ENCODE data around the gene C1RL. TPM values are rescaled to one million over a fixed set of nuclear protein-coding genes. Genes with fewer than 3 reads are reported as not detected.
"Not testable (repeated sequence)": the region's sequence is repeated elsewhere in the genome, so short reads cannot be mapped to it uniquely, and the experiment has no call there.

The C1RL gene
- total RNA-seq, 6 experiments from 2014 or later: 8.5 to 20.0 (median 15.8) TPM

DNA sequence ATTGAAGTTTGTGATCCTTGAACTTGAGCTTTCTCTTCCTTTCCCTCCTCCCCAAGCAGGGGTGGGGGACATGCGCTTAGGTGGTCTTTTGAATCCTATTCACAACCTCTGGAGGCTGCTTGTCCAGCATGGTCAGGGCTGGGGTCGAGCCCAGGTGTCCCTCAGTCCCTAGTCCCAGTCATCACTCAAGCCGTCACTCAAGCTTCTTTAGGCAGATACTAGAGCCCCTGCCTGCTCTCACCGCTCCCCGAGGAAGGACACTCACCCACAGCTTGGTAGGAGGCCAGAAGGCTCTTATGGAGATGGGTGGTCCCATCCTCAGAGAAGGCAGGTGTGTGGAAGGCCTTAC, 532 bp upstream of the C1RL start:
- peaks cover 19% of the 10 kb centered on the region for H3K36me3 Mint-ChIP-seq (ENCODE audit: low read depth)
- H3K27me3 Mint-ChIP-seq (ENCODE audit: insufficient read depth): no peaks in the 10 kb centered on the region; the same call in 1 of the 2 replicates
- TF ChIP-seq, protein P1, sequence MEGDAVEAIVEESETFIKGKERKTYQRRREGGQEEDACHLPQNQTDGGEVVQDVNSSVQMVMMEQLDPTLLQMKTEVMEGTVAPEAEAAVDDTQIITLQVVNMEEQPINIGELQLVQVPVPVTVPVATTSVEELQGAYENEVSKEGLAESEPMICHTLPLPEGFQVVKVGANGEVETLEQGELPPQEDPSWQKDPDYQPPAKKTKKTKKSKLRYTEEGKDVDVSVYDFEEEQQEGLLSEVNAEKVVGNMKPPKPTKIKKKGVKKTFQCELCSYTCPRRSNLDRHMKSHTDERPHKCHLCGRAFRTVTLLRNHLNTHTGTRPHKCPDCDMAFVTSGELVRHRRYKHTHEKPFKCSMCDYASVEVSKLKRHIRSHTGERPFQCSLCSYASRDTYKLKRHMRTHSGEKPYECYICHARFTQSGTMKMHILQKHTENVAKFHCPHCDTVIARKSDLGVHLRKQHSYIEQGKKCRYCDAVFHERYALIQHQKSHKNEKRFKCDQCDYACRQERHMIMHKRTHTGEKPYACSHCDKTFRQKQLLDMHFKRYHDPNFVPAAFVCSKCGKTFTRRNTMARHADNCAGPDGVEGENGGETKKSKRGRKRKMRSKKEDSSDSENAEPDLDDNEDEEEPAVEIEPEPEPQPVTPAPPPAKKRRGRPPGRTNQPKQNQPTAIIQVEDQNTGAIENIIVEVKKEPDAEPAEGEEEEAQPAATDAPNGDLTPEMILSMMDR (IDR thresholded peaks at IDR 0.05): 0 out of 2 replicates have a peak, but pooled peaks have one; percentile 5
- no peak for DNase-seq
- peak overlapping the region; percentile 90 for H3K4me3 Mint-ChIP-seq
- H3K9me3 Mint-ChIP-seq: peaks cover 15% of the 10 kb centered on the region
- peak overlapping the region; percentile 96 for H3K27ac Mint-ChIP-seq
- peaks cover 33% of the 10 kb centered on the region for H3K4me1 Mint-ChIP-seq (ENCODE audit: low read depth)

DNA sequence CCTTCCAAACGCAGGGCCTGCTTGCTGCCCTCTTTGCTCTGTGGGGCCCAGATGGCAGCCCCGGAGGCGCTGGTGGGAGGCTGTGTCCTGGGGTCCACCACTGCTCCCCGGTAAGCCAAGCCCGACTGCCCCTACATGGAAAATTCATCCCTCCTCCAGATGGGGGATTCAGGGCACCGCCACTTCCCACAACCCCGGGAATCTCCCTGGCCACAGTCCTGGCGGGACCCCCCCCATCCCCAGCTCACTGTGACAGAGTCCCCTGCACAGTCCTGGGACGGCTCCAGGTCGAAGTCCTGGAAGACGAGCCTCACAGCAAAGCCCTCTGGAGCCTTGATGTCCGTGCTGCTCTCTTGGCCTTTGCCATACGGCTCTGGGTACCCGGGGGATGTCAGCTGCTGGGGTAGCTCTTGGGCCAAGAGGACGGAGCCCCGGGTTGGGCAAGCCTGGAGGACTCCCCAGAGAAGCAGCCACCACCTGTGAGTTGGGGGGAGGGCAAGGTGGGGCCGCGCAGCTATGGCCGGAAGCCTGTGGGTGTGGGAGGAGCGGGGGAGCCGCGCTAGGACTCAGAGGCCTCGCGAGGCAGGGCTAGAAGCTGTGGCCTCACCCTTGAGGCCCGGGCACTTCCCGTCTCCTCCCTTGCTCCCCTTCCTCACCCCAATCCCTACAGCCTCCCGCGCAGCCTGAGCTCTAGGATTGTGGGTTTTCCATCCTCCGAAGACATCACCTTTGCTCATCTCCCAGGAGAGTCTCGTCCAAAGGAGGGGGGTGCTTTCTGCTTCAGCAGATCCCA, 815 bp downstream of the C1RL start:
- peaks cover 15% of the 10 kb centered on the region for H3K9me3 Mint-ChIP-seq
- H3K36me3 Mint-ChIP-seq (ENCODE audit: low read depth): peaks cover 20% of the 10 kb centered on the region
- peak overlapping the region; percentile 90 for H3K4me3 Mint-ChIP-seq
- DNase-seq: peak; percentile 62
- peaks cover 33% of the 10 kb centered on the region for H3K4me1 Mint-ChIP-seq (ENCODE audit: low read depth)
- peak overlapping the region; percentile 96 for H3K27ac Mint-ChIP-seq
- H3K27me3 Mint-ChIP-seq (ENCODE audit: insufficient read depth): no peaks in the 10 kb centered on the region; the same call in 1 of the 2 replicates
- TF ChIP-seq, protein P1 (IDR thresholded peaks at IDR 0.05): 0 out of 2 replicates have a peak, but pooled peaks have one; percentile 6

DNA sequence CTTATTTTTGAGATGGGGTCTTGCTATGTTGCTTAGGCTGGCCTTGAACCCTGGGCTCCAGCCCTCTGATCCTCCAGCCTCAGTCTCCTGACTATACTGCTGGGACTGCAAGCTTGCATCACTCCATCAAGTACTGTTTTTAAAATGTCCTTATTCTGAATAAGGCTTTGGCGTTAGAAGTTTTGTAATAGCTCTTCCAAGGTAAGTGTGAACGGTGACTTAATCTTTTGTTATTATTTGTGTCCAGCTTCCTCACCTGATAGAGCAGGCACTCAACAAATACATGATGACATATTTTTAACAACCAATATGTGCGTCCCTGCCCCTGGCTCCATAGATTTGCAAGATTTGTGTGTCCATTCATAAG, 1.4 kb downstream of the C1RL start:
- TF ChIP-seq, protein P1 (IDR thresholded peaks at IDR 0.05): no peak
- DNase-seq: no peak
- Mint-ChIP-seq H3K9me3 (peaks cover 15% of the 10 kb centered on the region), H3K27ac (peak overlapping the region; percentile 96), H3K27me3 (ENCODE audit: insufficient read depth) (no peaks in the 10 kb centered on the region; the same call in 1 of the 2 replicates), H3K4me1 (ENCODE audit: low read depth) (peaks cover 33% of the 10 kb centered on the region), H3K4me3 (peak overlapping the region; percentile 90), H3K36me3 (ENCODE audit: low read depth) (peaks cover 20% of the 10 kb centered on the region)

DNA sequence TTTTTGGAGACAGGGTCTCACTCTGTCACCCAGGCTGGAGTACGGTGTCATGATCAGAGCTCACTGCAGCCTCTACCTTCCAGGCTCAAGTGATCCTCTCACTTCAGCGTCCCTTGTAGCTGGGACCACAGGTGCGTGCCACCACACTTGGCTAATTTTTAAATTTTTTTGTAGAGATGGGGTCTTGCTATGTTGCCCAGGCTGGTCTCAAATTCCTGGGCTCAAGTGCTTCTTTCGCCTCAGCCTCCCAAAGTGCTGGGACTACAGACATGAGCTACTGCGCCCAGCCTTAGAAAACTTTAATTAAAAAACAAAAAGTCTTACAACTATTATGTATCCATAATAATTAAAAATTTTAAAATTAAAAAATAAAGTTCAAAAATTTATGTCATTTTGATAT, 1.8 kb downstream of the C1RL start:
- DNase-seq; H3K27me3 Mint-ChIP-seq (ENCODE audit: insufficient read depth); H3K27ac Mint-ChIP-seq: not testable (repeated sequence)
- peaks cover 33% of the 10 kb centered on the region for H3K4me1 Mint-ChIP-seq (ENCODE audit: low read depth)
- peaks cover 15% of the 10 kb centered on the region for H3K9me3 Mint-ChIP-seq
- peak overlapping the region; percentile 20; the same call in 1 of the 2 replicates for H3K4me3 Mint-ChIP-seq
- peaks cover 20% of the 10 kb centered on the region for H3K36me3 Mint-ChIP-seq (ENCODE audit: low read depth)

DNA sequence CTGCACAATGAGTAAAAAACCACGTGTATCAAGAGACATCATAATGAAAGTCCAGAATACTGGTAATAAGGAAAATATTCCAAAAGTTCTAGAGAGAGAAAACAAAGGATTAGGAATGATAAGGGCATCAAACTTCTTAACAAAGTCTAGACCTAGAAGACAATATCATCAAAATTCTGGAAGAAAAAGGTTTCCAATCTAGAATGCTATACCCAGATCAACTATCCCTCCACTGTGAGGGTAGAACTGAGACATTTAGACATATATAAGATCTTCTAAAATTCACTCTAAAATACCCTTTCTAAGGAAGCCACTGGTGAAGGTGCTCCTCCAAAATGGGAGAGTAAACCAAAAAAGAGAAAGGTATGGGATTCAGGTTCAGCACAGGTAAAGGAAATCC, 2.9 kb downstream of the C1RL start:
- DNase-seq: no peak
- no peak overlapping the region for H3K4me3 Mint-ChIP-seq
- TF ChIP-seq, protein P1 (IDR thresholded peaks at IDR 0.05): no peak
- peaks cover 15% of the 10 kb centered on the region for H3K9me3 Mint-ChIP-seq
- H3K27me3 Mint-ChIP-seq (ENCODE audit: insufficient read depth): no peaks in the 10 kb centered on the region
- peaks cover 40% of the 10 kb centered on the region for H3K4me1 Mint-ChIP-seq (ENCODE audit: low read depth)
- H3K36me3 Mint-ChIP-seq (ENCODE audit: low read depth): peaks cover 20% of the 10 kb centered on the region
- H3K27ac Mint-ChIP-seq: no peak overlapping the region

DNA sequence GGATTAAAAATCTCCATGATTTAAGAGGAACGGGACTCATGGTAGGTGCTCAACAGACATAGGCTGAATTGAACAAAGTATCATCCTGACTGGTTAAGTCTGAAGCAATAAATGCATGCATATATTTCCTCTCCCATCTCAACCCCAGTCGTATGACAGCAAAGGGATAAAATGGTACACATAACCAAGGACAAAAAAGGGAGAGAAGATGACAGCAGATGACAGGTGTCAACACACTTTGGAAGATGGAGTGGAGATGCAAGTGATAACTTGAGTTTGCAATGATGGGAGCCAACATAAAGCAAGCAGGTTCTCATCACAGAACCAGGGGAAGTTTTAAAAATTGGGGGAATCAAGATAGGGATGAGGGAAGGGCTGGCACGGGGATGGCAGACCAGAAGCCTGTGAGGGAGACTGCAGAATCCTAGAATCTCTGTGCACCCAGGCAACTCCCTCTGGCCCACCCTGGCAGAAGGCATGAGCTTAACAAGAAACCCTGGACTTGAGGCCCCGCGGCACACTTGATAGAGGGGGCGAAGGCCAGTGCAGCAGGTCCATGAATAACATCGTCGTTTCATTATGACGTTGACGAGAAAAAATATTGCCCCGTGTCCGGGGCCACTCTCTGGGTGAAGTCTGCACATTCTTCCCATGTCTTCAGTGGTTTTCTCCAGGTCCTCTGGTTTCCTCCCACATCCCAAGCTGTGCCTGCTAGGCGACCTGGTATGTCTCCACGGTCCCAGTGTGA, 5.0 kb downstream of the C1RL start:
- H3K4me3 Mint-ChIP-seq: no peak overlapping the region
- peaks cover 15% of the 10 kb centered on the region for H3K9me3 Mint-ChIP-seq
- H3K4me1 Mint-ChIP-seq (ENCODE audit: low read depth): peaks cover 22% of the 10 kb centered on the region
- no peak for DNase-seq
- no peak overlapping the region for H3K27ac Mint-ChIP-seq
- TF ChIP-seq, protein P1 (IDR thresholded peaks at IDR 0.05): no peak
- no peaks in the 10 kb centered on the region for H3K27me3 Mint-ChIP-seq (ENCODE audit: insufficient read depth)
- H3K36me3 Mint-ChIP-seq (ENCODE audit: low read depth): peaks cover 20% of the 10 kb centered on the region

All from HFFc6 (cell line).